GM21360 (cell line): Measurements from ENCODE around the gene AZGP1.
"Not testable (repeated sequence)": the region's sequence is repeated elsewhere in the genome, so short reads cannot be mapped to it uniquely, and the experiment has no call there.

Experiments
- ATAC-seq: cut with Tn5 transposase; IDR thresholded peaks from one replicate; pipeline ENCODE4 v1.9.1; 2021; ENCODE audit warnings: mild to moderate bottlenecking, moderate library complexity; ENCODE audit not compliant: unreplicated experiment

Gene AZGP1

DNA sequence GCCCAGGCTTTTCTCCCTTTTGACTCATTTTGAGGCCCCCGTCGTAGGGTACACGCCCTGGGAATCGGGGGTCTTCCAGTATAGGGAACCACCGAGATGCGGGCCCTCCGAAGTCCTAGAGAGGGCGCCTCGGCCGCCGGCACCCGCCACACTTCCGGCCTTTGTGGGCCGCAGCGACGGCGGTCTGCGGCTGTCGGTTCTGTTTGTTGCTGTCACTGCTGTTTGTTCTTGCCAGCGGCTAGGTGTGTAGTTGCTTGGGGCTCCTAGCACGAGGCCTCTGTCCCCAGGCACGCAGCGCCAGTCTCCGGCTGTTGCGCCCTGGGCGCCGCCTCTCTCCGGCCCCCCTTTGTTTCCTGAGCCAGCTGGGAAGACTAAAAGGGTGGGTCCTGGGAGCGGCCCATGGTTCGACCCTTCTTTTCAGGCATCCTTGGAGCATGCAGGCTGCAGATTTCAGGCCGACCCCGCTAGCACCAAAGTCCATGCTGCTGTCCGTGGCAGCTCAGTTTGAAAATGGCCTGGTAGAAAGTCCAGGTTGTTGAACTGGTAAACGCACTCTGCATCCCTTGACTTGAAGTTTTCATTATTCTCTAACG is 21.8 kb upstream of the AZGP1 start:
- no peak for ATAC-seq

DNA sequence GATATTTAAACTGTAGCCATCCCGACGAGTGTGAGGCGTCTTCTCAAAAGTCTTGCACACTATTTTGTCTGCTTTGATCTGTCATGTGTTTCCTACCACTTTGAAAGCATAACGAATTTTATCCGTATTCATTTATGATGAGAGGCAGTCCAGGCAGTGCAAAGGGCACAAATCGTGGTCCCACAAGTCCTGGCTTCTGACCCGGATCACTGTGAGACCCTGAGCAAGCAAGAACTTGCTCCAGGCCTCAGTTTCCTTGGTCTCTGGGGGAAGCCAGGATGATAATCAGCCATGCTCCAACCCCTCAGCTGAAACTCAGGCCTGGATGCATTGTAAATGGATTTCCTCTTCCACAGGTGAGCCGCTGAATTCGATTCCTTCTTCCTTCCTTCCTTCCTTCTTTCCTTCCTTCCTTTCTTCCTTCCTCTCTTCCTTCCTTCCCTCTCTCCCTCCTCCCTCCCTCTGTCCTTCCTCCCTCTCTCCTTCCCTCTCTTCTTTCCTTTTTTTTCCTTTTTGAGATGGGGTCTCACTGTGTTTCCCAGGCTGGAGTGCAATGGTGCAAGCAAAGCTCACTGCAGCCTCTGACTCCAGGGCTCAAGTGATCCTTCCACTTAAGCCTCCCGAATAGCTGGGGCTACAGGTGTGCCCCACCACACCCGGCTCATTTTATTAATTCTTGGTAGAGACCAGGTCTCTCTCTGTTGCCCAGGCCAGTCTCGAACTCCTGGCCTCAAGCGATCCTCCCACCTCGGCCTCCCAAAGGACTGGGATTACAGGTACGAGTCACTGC is 21.1 kb upstream of the AZGP1 start:
- ATAC-seq: no peak

- no peak for ATAC-seq
These were observed 19.0 kb upstream of the AZGP1 start for GRCh38 chr7:99994819-99995218.

DNA sequence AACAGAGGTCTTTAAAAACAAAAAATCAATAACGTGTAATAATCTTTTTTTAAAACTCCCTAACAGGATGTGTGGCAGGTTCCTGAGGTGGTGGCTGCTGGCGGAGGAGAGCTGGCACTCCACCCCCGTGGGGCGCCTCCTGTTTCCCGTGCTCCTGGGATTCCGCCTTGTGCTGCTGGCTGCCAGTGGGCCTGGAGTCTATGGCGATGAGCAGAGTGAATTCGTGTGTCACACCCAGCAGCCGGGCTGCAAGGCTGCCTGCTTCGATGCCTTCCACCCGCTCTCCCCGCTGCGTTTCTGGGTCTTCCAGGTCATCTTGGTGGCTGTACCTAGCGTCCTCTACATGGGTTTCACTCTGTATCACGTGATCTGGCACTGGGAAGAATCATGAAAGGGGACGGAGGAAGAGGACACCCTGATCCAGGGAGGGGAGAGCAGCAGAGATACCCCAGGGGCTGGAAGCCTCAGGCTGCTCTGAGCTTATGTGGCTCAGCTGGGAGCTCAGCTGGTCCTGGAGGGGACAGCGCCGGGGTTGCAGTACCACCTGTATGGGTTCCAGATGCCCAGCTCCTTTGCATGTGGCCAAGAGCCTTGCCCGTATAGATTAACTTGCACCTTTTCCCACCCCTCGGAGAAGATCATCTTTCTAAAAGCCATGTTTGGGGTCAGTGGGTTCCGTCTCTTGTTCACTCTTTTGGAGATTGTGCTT is 16.7 kb upstream of the AZGP1 start:
- no peak for ATAC-seq

DNA sequence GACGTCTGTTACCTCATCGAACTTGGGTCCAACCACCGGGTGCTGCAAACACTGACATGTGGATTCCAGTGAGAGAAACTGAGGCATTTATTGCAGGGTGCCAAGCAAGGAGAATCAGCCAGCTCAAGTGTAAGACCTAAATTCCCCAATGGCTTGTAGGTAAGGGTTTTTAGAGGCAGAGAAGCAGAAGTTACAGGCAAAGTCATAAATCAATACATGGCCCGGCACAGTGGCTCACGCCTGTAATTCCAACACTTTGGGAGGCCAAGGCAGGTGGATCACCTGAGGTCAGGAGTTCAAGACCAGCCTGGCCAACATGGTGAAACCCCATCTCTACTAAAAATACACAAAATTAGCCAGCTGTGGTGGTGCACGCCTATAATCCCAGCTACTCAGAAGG is 15.7 kb upstream of the AZGP1 start:
- ATAC-seq: not testable (repeated sequence)

DNA sequence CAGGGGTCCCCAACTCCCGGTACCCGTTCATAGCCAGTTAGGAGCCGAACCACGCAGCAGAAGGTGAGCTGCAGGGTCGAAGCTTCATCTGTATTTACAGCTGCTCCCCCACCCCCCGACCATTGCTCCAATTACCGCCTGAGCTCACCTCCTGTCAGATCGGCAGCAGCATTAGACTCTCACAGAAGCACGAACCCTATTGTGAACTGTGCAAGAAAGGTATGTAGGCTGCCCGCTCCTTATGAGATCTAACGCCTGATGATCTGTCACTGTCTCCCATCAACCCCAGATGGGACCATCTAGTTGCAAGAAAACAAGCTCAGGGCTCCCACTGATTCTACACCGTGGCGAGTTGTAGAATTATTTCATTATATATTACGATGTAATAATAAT is 14.6 kb upstream of the AZGP1 start:
- ATAC-seq: no peak

DNA sequence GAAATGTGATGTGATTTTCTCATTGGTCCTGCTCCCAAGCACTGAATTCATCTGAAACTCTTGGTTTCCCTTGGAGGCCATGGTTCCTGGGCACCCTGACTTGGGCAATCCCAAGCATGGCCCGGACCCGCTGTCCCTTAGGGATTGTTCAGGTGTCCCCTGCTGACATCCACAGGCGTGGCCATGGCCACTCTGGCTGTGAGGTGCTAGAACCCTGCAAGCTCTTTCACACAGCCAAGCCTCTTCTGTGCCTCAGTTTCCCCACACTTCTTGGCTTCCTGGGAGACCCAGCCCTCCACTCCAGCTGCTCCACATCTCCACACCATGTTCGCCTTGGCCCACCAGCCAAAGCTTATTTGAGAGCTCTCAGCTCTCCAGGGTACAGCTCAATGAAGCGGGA is 12.0 kb upstream of the AZGP1 start:
- ATAC-seq: no peak

DNA sequence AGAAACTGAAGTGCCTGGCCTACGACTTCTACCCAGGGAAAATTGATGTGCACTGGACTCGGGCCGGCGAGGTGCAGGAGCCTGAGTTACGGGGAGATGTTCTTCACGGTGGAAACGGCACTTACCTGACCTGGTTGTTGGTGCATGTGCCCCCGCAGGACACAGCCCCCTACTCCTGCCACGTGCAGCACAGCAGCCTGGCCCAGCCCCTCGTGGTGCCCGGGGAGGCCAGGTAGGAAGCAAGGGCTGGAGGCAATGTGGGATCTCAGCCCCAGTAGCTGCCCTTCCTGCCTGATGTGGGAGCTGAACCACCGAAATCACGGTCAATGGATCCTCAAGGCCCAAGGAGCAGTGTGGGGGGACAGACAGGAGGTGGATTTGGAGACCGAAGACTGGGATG is 11.5 kb upstream of the AZGP1 start:
- not testable (repeated sequence) for ATAC-seq

- no peak for ATAC-seq
These were observed 8.8 kb upstream of the AZGP1 start for GRCh38 chr7:99984593-99984992.

- not testable (repeated sequence) for ATAC-seq
These were observed 5.2 kb upstream of the AZGP1 start for GRCh38 chr7:99981066-99981465.

GRCh38 chr7:99980448-99980872 is 4.6 kb upstream of the AZGP1 start:
- not testable (repeated sequence) for ATAC-seq

DNA sequence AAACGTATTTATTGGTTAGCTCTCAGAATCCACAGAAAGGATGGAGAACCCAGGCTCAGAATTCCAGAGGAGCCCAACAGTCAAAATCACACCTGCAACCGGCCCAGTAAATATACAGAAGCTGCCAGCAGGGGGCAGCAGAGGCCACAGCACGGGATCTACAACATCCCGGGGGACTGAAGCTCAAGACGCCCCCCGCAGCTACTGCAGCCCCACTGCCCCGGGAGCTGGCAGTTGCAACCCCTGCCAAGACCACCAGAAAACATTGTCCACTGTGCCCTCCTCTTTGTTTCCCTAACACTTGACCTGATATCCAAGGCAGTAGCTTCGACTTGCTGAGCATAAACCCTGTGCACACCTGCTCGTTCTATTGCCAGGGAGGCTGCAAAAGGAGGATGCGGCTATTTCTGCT is 4.0 kb upstream of the AZGP1 start:
- not testable (repeated sequence) for ATAC-seq

DNA sequence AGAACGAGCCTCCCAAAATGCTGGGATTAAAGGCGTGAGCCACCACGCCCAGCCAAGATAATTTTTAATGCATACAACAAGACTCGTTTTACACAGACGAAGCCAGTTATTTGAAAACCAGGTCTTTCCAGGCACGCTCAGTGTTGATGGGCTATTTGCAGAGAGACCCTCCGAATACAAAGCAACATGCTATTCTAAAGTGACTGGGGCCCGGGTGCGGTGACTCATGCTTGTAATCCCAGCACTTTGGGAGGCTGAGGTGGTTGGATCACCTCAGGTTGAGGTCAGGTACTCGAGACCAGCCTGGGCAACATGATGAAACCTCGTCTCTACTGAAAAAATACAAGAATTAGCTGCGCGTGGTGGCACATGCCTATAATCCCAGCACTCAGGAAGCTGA is 795 bp upstream of the AZGP1 start:
- ATAC-seq: no peak

GRCh38 chr7:99974681-99975080 is 1.1 kb downstream of the AZGP1 start:
- ATAC-seq: no peak

DNA sequence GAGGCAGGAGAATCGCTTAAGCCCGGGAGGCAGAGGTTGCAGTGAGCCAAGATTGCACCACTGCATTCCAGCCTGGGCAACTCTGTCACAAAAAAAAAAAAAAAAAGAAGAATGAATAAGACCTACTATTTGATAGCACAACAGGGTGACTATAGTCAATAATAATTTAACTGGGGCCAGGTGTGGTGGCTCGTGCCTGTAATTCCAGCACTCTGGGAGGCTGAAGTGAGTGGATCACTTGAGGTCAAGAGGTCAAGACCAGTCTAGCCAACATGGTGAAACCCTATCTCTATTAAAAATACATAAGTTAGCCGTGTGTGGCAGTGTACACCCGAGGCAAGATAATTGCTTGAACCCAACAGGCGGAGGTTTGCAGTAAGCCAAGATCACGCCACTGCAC is 2.0 kb downstream of the AZGP1 start:
- ATAC-seq: not testable (repeated sequence)

DNA sequence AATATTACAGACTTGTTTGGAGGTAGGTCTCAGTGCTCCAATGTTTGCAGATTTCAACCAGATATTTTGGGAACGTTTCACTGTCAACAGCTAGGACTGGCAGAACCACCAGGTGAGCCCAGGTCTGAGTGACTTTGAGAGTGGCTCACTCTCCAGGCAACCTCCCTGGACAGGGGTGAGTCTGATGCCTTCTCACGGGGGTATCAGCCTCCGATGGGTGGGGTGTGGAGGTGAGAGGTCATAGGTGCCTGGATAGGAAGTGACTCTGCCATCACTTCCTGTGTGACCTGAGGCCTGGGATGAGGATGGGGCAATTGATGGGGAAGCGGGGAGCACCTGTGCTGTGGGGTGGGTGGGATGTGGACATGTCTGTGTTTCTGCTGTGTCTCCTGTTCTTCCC is 4.6 kb downstream of the AZGP1 start:
- no peak for ATAC-seq

DNA sequence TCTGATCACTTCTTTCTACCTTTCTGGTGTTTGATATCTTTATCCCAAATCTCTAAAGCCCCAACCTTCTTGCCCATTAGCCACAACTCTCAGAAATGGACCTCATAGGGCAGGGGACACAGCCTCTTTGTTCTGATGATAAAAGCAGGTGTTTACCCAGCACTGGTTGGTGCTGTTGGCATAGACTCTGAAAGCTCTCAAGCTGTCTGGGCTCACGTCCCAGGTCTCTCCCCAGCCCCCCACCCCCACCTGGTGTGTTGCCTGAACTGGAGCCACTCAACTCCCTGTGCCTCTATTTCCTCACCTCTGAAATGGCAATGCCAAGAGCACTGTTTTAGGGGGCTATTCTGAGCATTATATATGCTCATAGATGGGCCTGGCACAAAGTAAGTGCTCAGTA is 6.0 kb downstream of the AZGP1 start:
- ATAC-seq: not testable (repeated sequence)

DNA sequence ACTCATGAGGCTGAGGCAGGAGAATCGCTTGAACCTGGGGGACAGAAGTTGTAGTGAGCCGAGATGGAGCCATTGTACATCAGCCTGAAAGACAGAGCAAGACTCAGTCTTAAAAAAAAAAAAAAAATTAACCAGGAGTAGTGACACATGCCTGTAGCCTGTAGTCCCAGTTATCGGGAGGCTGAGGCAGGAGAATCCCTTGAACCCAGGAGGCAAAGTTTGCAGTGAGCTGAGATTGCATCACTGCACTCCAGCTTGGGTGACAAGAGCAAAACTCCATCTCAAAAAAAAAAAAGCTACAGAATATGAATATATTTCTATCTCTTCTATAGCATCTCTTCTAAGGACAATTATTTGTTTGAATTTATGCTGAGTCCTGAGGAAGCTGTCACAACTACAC is 6.5 kb downstream of the AZGP1 start:
- no peak for ATAC-seq

GRCh38 chr7:99958564-99959227 is 17.1 kb downstream of the AZGP1 start:
- no peak for ATAC-seq

GRCh38 chr7:99955247-99955646 is 20.6 kb downstream of the AZGP1 start:
- no peak for ATAC-seq

DNA sequence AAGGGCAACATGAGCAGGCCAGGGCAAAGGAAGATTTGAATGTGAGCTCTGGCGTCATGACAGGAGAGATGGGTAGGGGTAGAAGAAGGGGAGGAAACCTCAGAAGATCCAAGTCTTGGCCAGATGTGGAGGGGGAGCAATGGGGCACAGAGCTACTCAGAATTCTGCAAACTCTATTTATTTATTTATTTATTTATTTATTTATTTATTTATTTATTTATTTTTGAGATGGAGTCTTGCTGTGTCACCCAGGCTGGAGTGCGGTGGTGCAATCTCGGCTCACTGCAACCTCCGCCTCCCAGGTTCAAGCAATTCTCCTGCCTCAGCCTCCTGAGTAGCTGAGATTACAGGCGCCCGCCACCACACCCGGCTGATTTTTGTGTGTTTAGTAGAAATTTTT is 21.2 kb downstream of the AZGP1 start:
- not testable (repeated sequence) for ATAC-seq
